Measurements from ENCODE around the gene MND1.

- TF ChIP-seq, protein P1, sequence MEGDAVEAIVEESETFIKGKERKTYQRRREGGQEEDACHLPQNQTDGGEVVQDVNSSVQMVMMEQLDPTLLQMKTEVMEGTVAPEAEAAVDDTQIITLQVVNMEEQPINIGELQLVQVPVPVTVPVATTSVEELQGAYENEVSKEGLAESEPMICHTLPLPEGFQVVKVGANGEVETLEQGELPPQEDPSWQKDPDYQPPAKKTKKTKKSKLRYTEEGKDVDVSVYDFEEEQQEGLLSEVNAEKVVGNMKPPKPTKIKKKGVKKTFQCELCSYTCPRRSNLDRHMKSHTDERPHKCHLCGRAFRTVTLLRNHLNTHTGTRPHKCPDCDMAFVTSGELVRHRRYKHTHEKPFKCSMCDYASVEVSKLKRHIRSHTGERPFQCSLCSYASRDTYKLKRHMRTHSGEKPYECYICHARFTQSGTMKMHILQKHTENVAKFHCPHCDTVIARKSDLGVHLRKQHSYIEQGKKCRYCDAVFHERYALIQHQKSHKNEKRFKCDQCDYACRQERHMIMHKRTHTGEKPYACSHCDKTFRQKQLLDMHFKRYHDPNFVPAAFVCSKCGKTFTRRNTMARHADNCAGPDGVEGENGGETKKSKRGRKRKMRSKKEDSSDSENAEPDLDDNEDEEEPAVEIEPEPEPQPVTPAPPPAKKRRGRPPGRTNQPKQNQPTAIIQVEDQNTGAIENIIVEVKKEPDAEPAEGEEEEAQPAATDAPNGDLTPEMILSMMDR (conservative IDR thresholded peaks at IDR 0.05; ENCODE audit: low read depth, low read length) = no peak
- TF ChIP-seq EZH2 (IDR thresholded peaks at IDR 0.05; ENCODE audit: low read length, unreplicated experiment) = no peak
These were observed 73.6 kb downstream of the MND1 start for GRCh38 chr4:153418121-153418520.
